ENCODE measurements around the gene SIRT3.
"Not testable (repeated sequence)": the region's sequence is repeated elsewhere in the genome, so short reads cannot be mapped to it uniquely, and the experiment has no call there.

The SIRT3 gene

GRCh38 chr11:200224-201003 lies 35.7 kb downstream of the SIRT3 start:
- no peak for DNase-seq

GRCh38 chr11:199782-200181 lies 36.4 kb downstream of the SIRT3 start:
- no peak for DNase-seq

GRCh38 chr11:199004-199581 lies 37.0 kb downstream of the SIRT3 start:
- no peak for DNase-seq

GRCh38 chr11:198236-198806 lies 37.8 kb downstream of the SIRT3 start:
- no peak for DNase-seq

GRCh38 chr11:197741-198235 lies 38.4 kb downstream of the SIRT3 start:
- no peak for DNase-seq

- no peak for DNase-seq
These were observed 39.1 kb downstream of the SIRT3 start for GRCh38 chr11:196786-197731.

- DNase-seq = not testable (repeated sequence)
These were observed 42.7 kb downstream of the SIRT3 start for GRCh38 chr11:193481-193880.

- DNase-seq = not testable (repeated sequence)
These were observed 43.4 kb downstream of the SIRT3 start, which contains the start of gene SCGB1C1 for GRCh38 chr11:192674-193128. SCGB1C1 (plus strand) TSS chr11:193078; CDS start chr11:193100, 22 bp downstream.

GRCh38 chr11:191490-192478 lies 44.4 kb downstream of the SIRT3 start:
- DNase-seq = not testable (repeated sequence)

GRCh38 chr11:190546-190945 lies 45.6 kb downstream of the SIRT3 start:
- DNase-seq = not testable (repeated sequence)

- not testable (repeated sequence) for DNase-seq
These were observed 46.3 kb downstream of the SIRT3 start for GRCh38 chr11:189843-190311.

- DNase-seq = not testable (repeated sequence)
These were observed 46.9 kb downstream of the SIRT3 start for GRCh38 chr11:189200-189783.

- DNase-seq = not testable (repeated sequence)
These were observed 55.9 kb downstream of the SIRT3 start for GRCh38 chr11:180242-180641.
